Cardiac fibroblast (primary cell): ENCODE data around the gene TOB1.
A peak's percentile ranks its signal among the peaks of the same experiment; 100 is the strongest.
"Not testable (repeated sequence)": the region's sequence is repeated elsewhere in the genome, so short reads cannot be mapped to it uniquely, and the experiment has no call there.

ENCODE experiments used
- DNase-seq, 2 donors: peaks; one replicate each; pipeline versions ENCODE4 v3.0.0 to v3.0.0-alpha.2; 2010; ENCODE audit warnings: low read depth in 2 of 2
- H3K4me3 ChIP-seq, 2 donors: replicated peaks in 1 of 2; 1 replicate in 1 of 2; 2 replicates in 1 of 2; pipeline ENCODE4 v1.5.1; 2011; ENCODE audit warnings: low read depth in 2 of 2, low read length in 2 of 2, mild to moderate bottlenecking in 2 of 2, moderate library complexity in 1 of 2
- CTCF ChIP-seq: IDR thresholded peaks from one replicate; pipeline ENCODE4 v1.5.1; 2011; ENCODE audit warnings: low read depth, mild to moderate bottlenecking, low read length, inconsistent platforms

TOB1 gene

GRCh38 chr17:50879086-50879485, 12.9 kb upstream of the TOB1 start:
- no peak overlapping the region for H3K4me3 ChIP-seq
- TF ChIP-seq CTCF, result no peak
- DNase-seq, result no peak

GRCh38 chr17:50877838-50878237, 11.7 kb upstream of the TOB1 start:
- H3K4me3 ChIP-seq, result no peak overlapping the region
- TF ChIP-seq CTCF, result no peak
- no peak for DNase-seq

- DNase-seq, H3K4me3 ChIP-seq: not testable (repeated sequence)
Observed at GRCh38 chr17:50877042-50877441, 10.9 kb upstream of the TOB1 start.

- TF ChIP-seq CTCF, result no peak
- no peak overlapping the region for H3K4me3 ChIP-seq
- DNase-seq, result no peak
Observed at GRCh38 chr17:50875074-50875473, 8.9 kb upstream of the TOB1 start.

GRCh38 chr17:50872710-50873424, 6.7 kb upstream of the TOB1 start:
- no peak overlapping the region for H3K4me3 ChIP-seq
- peak; percentile 67 to 75 for DNase-seq
- TF ChIP-seq CTCF, result no peak

GRCh38 chr17:50871898-50872297, 5.7 kb upstream of the TOB1 start:
- no peak for TF ChIP-seq CTCF
- DNase-seq, result no peak
- H3K4me3 ChIP-seq, result no peak overlapping the region

- no peak for DNase-seq
- no peak for TF ChIP-seq CTCF
- H3K4me3 ChIP-seq, result no peak overlapping the region
Observed at GRCh38 chr17:50871364-50871763, 5.2 kb upstream of the TOB1 start.
